HCT116 (cell line): ENCODE results near the gene GPR37L1. TPM values are rescaled to one million over a fixed set of nuclear protein-coding genes. Genes with fewer than 3 reads are reported as not detected.
A peak's percentile ranks its signal among the peaks of the same experiment; 100 is the strongest.

ENCODE experiments used
- ATAC-seq: fragments of 200-7000 bp; cut with Tn5 transposase; 2 replicates; pipeline ENCODE4 v1.9.1; 2020; ENCODE audit warnings: mild to moderate bottlenecking, moderate library complexity
- BruUV-seq: library from RNA; stranded (reverse); fragments of 400-500 nt; replicated peaks from 2 replicates; lab custom pipeline; 2021; lab: Mats Ljungman, UMichigan
- CTCF ChIA-PET: fragments of 300-600 bp; sonication (Branson Sonifier 250); formaldehyde crosslinking; loops from one replicate; lab custom pipeline; 2021; ENCODE audit warnings: antibody characterized with exemption; lab: Charles Lee
- POLR2A ChIA-PET: fragments of 300-600, 350-600 bp; sonication (Branson Sonifier 250); formaldehyde crosslinking; loops from one replicate; lab custom pipeline; 2021; ENCODE audit warnings: antibody characterized with exemption; lab: Charles Lee
- RAD21 ChIA-PET, 2 experiments: fragments of 300-600 bp; sonication (Branson Sonifier 250); formaldehyde crosslinking; loops; one replicate each; lab custom pipeline; 2023; ENCODE audit warnings: low total read pairs in 2 of 2; ENCODE audit not compliant: uncharacterized antibody in 2 of 2, unreplicated experiment in 2 of 2, low non-redundant PET in 1 of 2; lab: Charles Lee
- DNase-seq: peaks from one replicate; pipeline ENCODE4 v3.0.0-alpha.2; 2010; ENCODE audit warnings: low read depth, low spot score
- H2AFZ ChIP-seq: fragments of 200-600 bp; shearing (Covaris generic), sonication (generic); 2 replicates; pipeline ENCODE4 v1.6.1; 2017; ENCODE audit warnings: low read depth, mixed run types, mixed read lengths, antibody characterized with exemption, low read length; ENCODE audit not compliant: poor library complexity, severe bottlenecking
- H3K27ac ChIP-seq: 2 replicates; pipeline ENCODE4 v1.5.1; 2012; ENCODE audit warnings: low read depth, low read length
- H3K27me3 ChIP-seq: fragments of 200-600 bp; sonication (generic); 2 replicates; pipeline ENCODE4 v1.6.1; 2016; ENCODE audit warnings: mixed run types, low read length, mixed read lengths; ENCODE audit not compliant: insufficient read depth
- H3K36me3 ChIP-seq, 2 experiments: fragments of 200-500 bp in 1 of 2; fragments of 200-600 bp in 1 of 2; sonication (Bioruptor generic) in 1 of 2; sonication (generic) in 1 of 2; 2 replicates each; pipeline versions ENCODE4 v1.5.1 to v1.6.1; 2014 to 2016; ENCODE audit warnings: low read length in 2 of 2, inconsistent platforms in 1 of 2, mixed read lengths in 1 of 2, mixed run types in 1 of 2; ENCODE audit not compliant: insufficient read depth in 2 of 2, control insufficient read depth in 1 of 2
- H3K4me1 ChIP-seq, 2 experiments: fragments of 200-600 bp in 1 of 2; sonication (generic) in 1 of 2; 2 replicates each; pipeline versions ENCODE4 v1.5.1 to v1.6.1; 2012 to 2017; ENCODE audit warnings: low read length in 2 of 2, inconsistent platforms in 1 of 2, mild to moderate bottlenecking in 1 of 2, mixed read lengths in 1 of 2, mixed run types in 1 of 2, moderate library complexity in 1 of 2; ENCODE audit not compliant: insufficient read depth in 2 of 2, control insufficient read depth in 1 of 2
- H3K4me2 ChIP-seq: fragments of 200-600 bp; sonication (generic); 2 replicates; pipeline ENCODE4 v1.6.1; 2017; ENCODE audit warnings: mixed run types, low read length, mixed read lengths
- H3K4me3 ChIP-seq, 2 experiments: fragments of 200-600 bp in 1 of 2; sonication (generic) in 1 of 2; replicated peaks in 1 of 2; 2 replicates each; pipeline ENCODE4 v1.5.1; 2011 to 2016; ENCODE audit warnings: low read length in 2 of 2, control low read depth in 1 of 2, low read depth in 1 of 2, mild to moderate bottlenecking in 1 of 2, mixed read lengths in 1 of 2, mixed run types in 1 of 2
- H3K79me2 ChIP-seq: fragments of 200-600 bp; sonication (generic); 2 replicates; pipeline ENCODE4 v1.6.1; 2017; ENCODE audit warnings: mild to moderate bottlenecking, mixed run types, low read length, moderate library complexity, mixed read lengths; ENCODE audit not compliant: insufficient read depth
- H3K9ac ChIP-seq: fragments of 200-600 bp; sonication (generic); 2 replicates; pipeline ENCODE4 v1.6.1; 2016; ENCODE audit warnings: low read length, mixed read lengths
- H3K9me2 ChIP-seq: fragments of 200-600 bp; sonication (generic), shearing (Covaris generic); 2 replicates; pipeline ENCODE4 v1.6.1; 2017; ENCODE audit warnings: mixed run types, mild to moderate bottlenecking, moderate library complexity; ENCODE audit not compliant: insufficient read depth
- H3K9me3 ChIP-seq, 2 experiments: fragments of 200-500 bp in 1 of 2; fragments of 200-600 bp in 1 of 2; sonication (Bioruptor generic) in 1 of 2; sonication (generic) in 1 of 2; 2 replicates each; pipeline ENCODE4 v1.6.1; 2014 to 2017; ENCODE audit warnings: low read length in 2 of 2, mixed read lengths in 2 of 2, inconsistent platforms in 1 of 2, low read depth in 1 of 2, mild to moderate bottlenecking in 1 of 2, mixed run types in 1 of 2, moderate library complexity in 1 of 2; ENCODE audit not compliant: control insufficient read depth in 1 of 2, insufficient read depth in 1 of 2
- H4K20me1 ChIP-seq: fragments of 200-600 bp; sonication (generic), shearing (Covaris generic); 2 replicates; pipeline ENCODE4 v1.6.1; 2017; ENCODE audit warnings: mixed run types, mild to moderate bottlenecking, moderate library complexity; ENCODE audit not compliant: insufficient read depth
- CEBPB ChIP-seq: IDR thresholded peaks from 2 replicates; pipeline ENCODE4 v1.6.1; 2012; ENCODE audit warnings: low read depth
- CTCF ChIP-seq, 3 experiments: fragments of 200-600 bp in 1 of 3; sonication (generic) in 1 of 3; IDR thresholded peaks in 2 of 3; conservative IDR thresholded peaks in 1 of 3; 2 replicates each; pipeline ENCODE4 v1.5.1; 2012 to 2017; ENCODE audit warnings: low read depth in 2 of 3, low read length in 2 of 3, antibody characterized with exemption in 1 of 3, borderline replicate concordance in 1 of 3, control low read depth in 1 of 3, mild to moderate bottlenecking in 1 of 3, mixed read lengths in 1 of 3, mixed run types in 1 of 3, moderate library complexity in 1 of 3; ENCODE audit not compliant: insufficient read depth in 1 of 3
- ELF1 ChIP-seq: IDR thresholded peaks from 2 replicates; pipeline ENCODE4 v1.6.1; 2012; ENCODE audit warnings: low read depth, borderline replicate concordance
- EZH2phosphoT487 ChIP-seq: fragments of 200-600 bp; IDR thresholded peaks from 2 replicates; pipeline ENCODE4 v1.6.1; 2018; ENCODE audit warnings: antibody characterized with exemption, borderline replicate concordance
- FOSL1 ChIP-seq: IDR thresholded peaks from 2 replicates; pipeline ENCODE4 v1.6.1; 2012; ENCODE audit warnings: low read depth
- JUND ChIP-seq: IDR thresholded peaks from 2 replicates; pipeline ENCODE4 v1.6.1; 2012
- REST ChIP-seq: IDR thresholded peaks from 2 replicates; pipeline ENCODE4 v1.6.1; 2012; ENCODE audit warnings: low read depth
- SIN3A ChIP-seq: IDR thresholded peaks from 2 replicates; pipeline ENCODE4 v1.6.1; 2012; ENCODE audit warnings: low read depth
- SP1 ChIP-seq: IDR thresholded peaks from 2 replicates; pipeline ENCODE4 v1.6.1; 2012; ENCODE audit warnings: low read depth
- TCF7L2 ChIP-seq: IDR thresholded peaks from 2 replicates; pipeline ENCODE4 v1.7.0; 2011; ENCODE audit warnings: borderline replicate concordance, inconsistent platforms; ENCODE audit not compliant: insufficient read depth, insufficient read length; ENCODE audit errors: extremely low read depth
- intact Hi-C: fragments of 100-400 bp; cut with micrococcal nuclease; formaldehyde crosslinking; loops from 2 replicates; pipeline ENCODE4 v1.10.0; 2022
- total RNA-seq: library from RNA; stranded (reverse); gene quantifications from one replicate; pipeline ENCODE4 v1.2.1, GENCODE V29; 2021; ENCODE audit not compliant: unreplicated experiment

The GPR37L1 gene
- total RNA-seq, 1 experiment from 2014 or later: 0.10 TPM

- no peak overlapping the region for H3K4me3 ChIP-seq
- no peaks in the 10 kb centered on the region for H3K9me3 ChIP-seq
- H3K9me2 ChIP-seq: no peaks in the 10 kb centered on the region
- H2AFZ ChIP-seq: peak overlapping the region; percentile 57
- ChIA-PET CTCF (interaction anchor here (1.0 to 1.7 kb wide), 3 partner anchors 10 to 96 kb away, joined by 3 to 4 read pairs (median 3); no protein-coding TSS in a partner anchor), POLR2A (interaction anchor here (2.6 kb wide), 1 partner anchor 91 kb away, joined by 13 read pairs; the partner anchor contains the start of gene ELF3), RAD21 (no interaction called here)
- DNase-seq (no peak), ATAC-seq (peak; percentile 45)
- no peaks in the 10 kb centered on the region for H4K20me1 ChIP-seq
- H3K79me2 ChIP-seq: no peaks in the 10 kb centered on the region
- H3K4me1 ChIP-seq: peaks cover 26 to 38% of the 10 kb centered on the region in 2 experiments
- intact Hi-C loops: no loop called here
- H3K36me3 ChIP-seq: no peaks in the 10 kb centered on the region
- H3K27ac ChIP-seq: no peak overlapping the region
- no peaks in the 10 kb centered on the region for H3K27me3 ChIP-seq
- H3K9ac ChIP-seq: no peak overlapping the region
- no TSS peak for BruUV-seq
- no peak for TF ChIP-seq CEBPB
- no peak for TF ChIP-seq SP1
- TF ChIP-seq SIN3A: no peak
- no peak for TF ChIP-seq EZH2phosphoT487
- TF ChIP-seq ELF1: no peak
- no peak for TF ChIP-seq FOSL1
- peak in 2 of 3 experiments; percentile 12 to 17; a peak in 1 of 6 replicates for TF ChIP-seq CTCF (IDR thresholded peaks at IDR 0.05 in 2 of 3, conservative IDR thresholded peaks at IDR 0.05 in 1 of 3; ENCODE audit: borderline replicate concordance in 1 of 3, insufficient read depth in 1 of 3, low read depth in 2 of 3, low read length in 2 of 3)
- H3K4me2 ChIP-seq: 0 out of 2 replicates have a peak overlapping the region, but pooled peaks have one; percentile 0
These were observed 21.5 kb upstream of the GPR37L1 start for GRCh38 chr1:202101184-202101583.

GRCh38 chr1:202104073-202104472, 18.6 kb upstream of the GPR37L1 start:
- ATAC-seq: no peak
- no peaks in the 10 kb centered on the region for H4K20me1 ChIP-seq
- TF ChIP-seq ELF1: no peak
- no peak for TF ChIP-seq REST
- no peak for TF ChIP-seq CTCF (IDR thresholded peaks at IDR 0.05 in 2 of 3, conservative IDR thresholded peaks at IDR 0.05 in 1 of 3; ENCODE audit: borderline replicate concordance in 1 of 3, insufficient read depth in 1 of 3, low read depth in 2 of 3, low read length in 2 of 3)
- no peak for TF ChIP-seq SIN3A
- TF ChIP-seq TCF7L2: no peak
- no peak for TF ChIP-seq JUND
- no peaks in the 10 kb centered on the region for H3K9me3 ChIP-seq
- H3K27me3 ChIP-seq: no peaks in the 10 kb centered on the region
- CTCF ChIA-PET: no interaction called here
- POLR2A ChIA-PET: interaction anchor here (0.5 to 5.0 kb wide), 2 partner anchors 10 to 94 kb away, joined by 3 to 72 read pairs; partner anchors contain the start of gene ELF3
- H3K4me1 ChIP-seq: peaks cover 54 to 67% of the 10 kb centered on the region in 2 experiments
- H3K4me3 ChIP-seq: no peak overlapping the region
- no TSS peak for BruUV-seq
- H3K4me2 ChIP-seq: no peak overlapping the region
- H3K27ac ChIP-seq: no peak overlapping the region
- no peaks in the 10 kb centered on the region for H3K36me3 ChIP-seq
- H2AFZ ChIP-seq: no peak overlapping the region
- H3K9me2 ChIP-seq: no peaks in the 10 kb centered on the region
- no peak overlapping the region for H3K9ac ChIP-seq
- H3K79me2 ChIP-seq: no peaks in the 10 kb centered on the region
- intact Hi-C loops: no loop called here
- RAD21 ChIA-PET: no interaction called here
- no peak for DNase-seq
